ENCODE results near the gene NFRKB.

DNA sequence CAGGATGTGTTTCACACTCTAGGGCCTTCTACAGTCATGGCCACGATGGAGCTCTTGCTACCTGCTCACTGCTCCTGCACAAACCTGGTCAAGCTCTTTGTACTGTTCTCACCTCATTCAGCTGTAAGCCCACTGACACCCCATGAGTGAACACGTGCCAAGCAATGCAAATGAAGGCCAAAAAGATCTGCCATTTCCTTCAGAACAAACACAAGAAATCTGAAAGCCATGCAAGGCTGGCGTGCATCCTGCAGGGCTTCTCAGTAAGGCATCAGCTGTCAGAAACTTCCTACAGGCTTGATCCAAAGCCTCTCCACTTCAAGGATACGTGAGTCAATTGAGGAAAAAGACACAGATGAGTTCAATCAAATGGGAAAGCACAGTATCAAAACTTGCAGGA lies 44.1 kb upstream of the NFRKB start:
- TF ChIP-seq POLR2AphosphoS5 (IDR thresholded peaks at IDR 0.05) (no peak), POLR2A (IDR thresholded peaks at IDR 0.05) (no peak), EP300 (IDR thresholded peaks at IDR 0.05) (no peak)
- TF ChIP-seq, protein P1, sequence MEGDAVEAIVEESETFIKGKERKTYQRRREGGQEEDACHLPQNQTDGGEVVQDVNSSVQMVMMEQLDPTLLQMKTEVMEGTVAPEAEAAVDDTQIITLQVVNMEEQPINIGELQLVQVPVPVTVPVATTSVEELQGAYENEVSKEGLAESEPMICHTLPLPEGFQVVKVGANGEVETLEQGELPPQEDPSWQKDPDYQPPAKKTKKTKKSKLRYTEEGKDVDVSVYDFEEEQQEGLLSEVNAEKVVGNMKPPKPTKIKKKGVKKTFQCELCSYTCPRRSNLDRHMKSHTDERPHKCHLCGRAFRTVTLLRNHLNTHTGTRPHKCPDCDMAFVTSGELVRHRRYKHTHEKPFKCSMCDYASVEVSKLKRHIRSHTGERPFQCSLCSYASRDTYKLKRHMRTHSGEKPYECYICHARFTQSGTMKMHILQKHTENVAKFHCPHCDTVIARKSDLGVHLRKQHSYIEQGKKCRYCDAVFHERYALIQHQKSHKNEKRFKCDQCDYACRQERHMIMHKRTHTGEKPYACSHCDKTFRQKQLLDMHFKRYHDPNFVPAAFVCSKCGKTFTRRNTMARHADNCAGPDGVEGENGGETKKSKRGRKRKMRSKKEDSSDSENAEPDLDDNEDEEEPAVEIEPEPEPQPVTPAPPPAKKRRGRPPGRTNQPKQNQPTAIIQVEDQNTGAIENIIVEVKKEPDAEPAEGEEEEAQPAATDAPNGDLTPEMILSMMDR (IDR thresholded peaks at IDR 0.05) = no peak
